ENCODE data around the gene ZDHHC11. TPM values are rescaled to one million over a fixed set of nuclear protein-coding genes. Genes with fewer than 3 reads are reported as not detected.
A peak's percentile ranks its signal among the peaks of the same experiment; 100 is the strongest.
"Not testable (repeated sequence)": the region's sequence is repeated elsewhere in the genome, so short reads cannot be mapped to it uniquely, and the experiment has no call there.

ZDHHC11 gene
- total and polyA plus RNA-seq, 2 of the 4 experiments (the other 2 are of a cell fraction) = 0.36 to 1.6 TPM

DNA sequence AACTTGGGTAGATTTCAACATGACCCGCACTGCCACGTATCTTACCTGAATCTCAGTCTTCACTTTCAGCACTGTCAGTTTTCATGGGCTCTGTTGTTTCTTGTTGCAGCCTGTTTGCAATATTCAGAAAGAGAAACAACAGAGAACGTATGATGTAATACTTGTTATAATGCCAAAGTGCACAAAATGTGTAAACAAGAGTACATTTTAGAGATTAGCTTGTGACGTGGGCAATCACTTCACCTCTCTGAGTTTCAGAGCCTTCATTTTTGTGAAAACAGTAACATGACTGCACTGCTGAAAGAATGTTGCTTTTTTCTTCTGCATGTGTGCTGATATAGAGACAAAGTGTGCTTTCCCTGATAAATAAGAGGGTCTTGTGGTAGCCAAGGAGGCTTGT is 49.7 kb downstream of the ZDHHC11 start:
- POLR2A ChIA-PET (ENCODE audit: unreplicated experiment); H3K9me1 ChIP-seq (ENCODE audit: insufficient read depth, low read length); H3K4ac ChIP-seq (ENCODE audit: low read depth, low read length); CTCF ChIA-PET; H3K23ac ChIP-seq (ENCODE audit: low read depth, low read length); H3K9ac ChIP-seq (ENCODE audit: low read depth, low read length); H3K4me2 ChIP-seq (ENCODE audit: low read depth, low read length); H4K8ac ChIP-seq (ENCODE audit: low read depth in 2 of 2, low read length in 2 of 2); H3K27me3 ChIP-seq (ENCODE audit: control insufficient read depth, insufficient read depth, low read length); H3K36me3 ChIP-seq (ENCODE audit: control insufficient read depth, insufficient read depth, low read length); H3K9me3 ChIP-seq (ENCODE audit: control insufficient read depth, insufficient read depth, low read length); H3K18ac ChIP-seq (ENCODE audit: low read depth, low read length); H3K79me1 ChIP-seq (ENCODE audit: low read depth in 1 of 2, low read length in 2 of 2); H4K5ac ChIP-seq (ENCODE audit: low read depth, low read length); H3K27ac ChIP-seq (ENCODE audit: insufficient read depth, low read length); DNase-seq; H2BK120ac ChIP-seq (ENCODE audit: low read depth, low read length); H2BK20ac ChIP-seq (ENCODE audit: low read depth, low read length); H3K14ac ChIP-seq (replicated peaks; ENCODE audit: low read depth, low read length); H2BK5ac ChIP-seq (ENCODE audit: low read depth, low read length, poor library complexity, severe bottlenecking); H3K4me3 ChIP-seq (ENCODE audit: insufficient read depth, low read depth, low read length); H4K91ac ChIP-seq (ENCODE audit: insufficient read depth, low read depth, low read length); H4K20me1 ChIP-seq (ENCODE audit: insufficient read depth, low read length); BruUV-seq (replicated peaks); H2BK15ac ChIP-seq (ENCODE audit: low read depth, low read length); H3K56ac ChIP-seq (ENCODE audit: extremely low read depth, insufficient read depth, low read length); in situ Hi-C loops (cut with MboI; ENCODE audit: low sequenced_read_pairs); dilution Hi-C loops (cut with HindIII; ENCODE audit: low sequenced_read_pairs, unreplicated experiment); H2AFZ ChIP-seq (replicated peaks; ENCODE audit: low read length, poor library complexity); H3K4me1 ChIP-seq (ENCODE audit: control insufficient read depth, insufficient read depth, low read length); H2AK9ac ChIP-seq (replicated peaks; ENCODE audit: low read depth, low read length, poor library complexity); H2AK5ac ChIP-seq (ENCODE audit: low read depth, low read length); intact Hi-C loops (cut with micrococcal nuclease): not testable (repeated sequence)
- peak; percentile 40 for ATAC-seq (ENCODE audit: low read depth)
- TF ChIP-seq CEBPB (IDR thresholded peaks at IDR 0.05; ENCODE audit: low read depth, low read length) = 0 out of 2 replicates have a peak, but pooled peaks have one; percentile 9
- no CpG with 5 or more reads among the region's 4 CpGs for WGBS, 2 experiments (ENCODE audit: extremely low coverage in 2 of 2, insufficient read length in 1 of 2)

DNA sequence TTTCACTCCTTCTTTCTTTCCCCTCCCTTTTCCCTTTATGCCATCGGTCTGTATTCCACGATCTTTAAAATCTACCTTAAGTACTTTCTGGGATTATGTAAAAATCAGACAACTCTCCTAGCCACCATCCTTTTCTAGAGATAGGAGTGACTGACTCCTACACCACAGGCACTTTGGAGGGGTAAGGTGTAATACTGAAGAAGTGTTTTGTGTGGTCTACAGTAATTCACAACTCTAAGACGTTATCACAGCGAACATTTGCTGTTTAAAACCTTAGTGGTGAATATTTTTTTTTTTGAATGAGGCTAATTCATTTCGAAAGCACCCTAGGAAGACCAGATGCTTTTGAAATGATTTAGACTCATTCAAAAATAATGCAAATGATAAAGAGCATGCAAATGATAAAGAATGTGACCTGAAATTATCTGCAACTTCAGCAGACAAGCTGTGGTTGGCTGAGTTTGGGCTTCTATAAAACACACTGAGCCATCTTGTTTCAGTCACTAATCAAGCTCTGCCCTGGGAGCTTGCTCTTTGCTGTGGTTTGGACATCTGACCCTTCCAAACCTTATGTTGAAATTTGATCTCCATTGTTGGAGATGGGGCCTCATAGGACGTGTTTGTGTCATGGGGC is 52.2 kb downstream of the ZDHHC11 start:
- H3K4me3 ChIP-seq (ENCODE audit: insufficient read depth, low read depth, low read length); H3K4me1 ChIP-seq (ENCODE audit: control insufficient read depth, insufficient read depth, low read length); H3K9me3 ChIP-seq (ENCODE audit: control insufficient read depth, insufficient read depth, low read length); H4K5ac ChIP-seq (ENCODE audit: low read depth, low read length); H3K4me2 ChIP-seq (ENCODE audit: low read depth, low read length); H4K8ac ChIP-seq (ENCODE audit: low read depth in 2 of 2, low read length in 2 of 2); H4K91ac ChIP-seq (ENCODE audit: insufficient read depth, low read depth, low read length); H3K14ac ChIP-seq (replicated peaks; ENCODE audit: low read depth, low read length); CTCF ChIA-PET; H3K9me1 ChIP-seq (ENCODE audit: insufficient read depth, low read length); H2BK120ac ChIP-seq (ENCODE audit: low read depth, low read length); H2AK5ac ChIP-seq (ENCODE audit: low read depth, low read length); dilution Hi-C loops (cut with HindIII; ENCODE audit: low sequenced_read_pairs, unreplicated experiment); H2BK20ac ChIP-seq (ENCODE audit: low read depth, low read length); BruUV-seq (replicated peaks); H4K20me1 ChIP-seq (ENCODE audit: insufficient read depth, low read length); H3K56ac ChIP-seq (ENCODE audit: extremely low read depth, insufficient read depth, low read length); H2AK9ac ChIP-seq (replicated peaks; ENCODE audit: low read depth, low read length, poor library complexity); H3K18ac ChIP-seq (ENCODE audit: low read depth, low read length); H2AFZ ChIP-seq (replicated peaks; ENCODE audit: low read length, poor library complexity); H3K27ac ChIP-seq (ENCODE audit: insufficient read depth, low read length); H3K36me3 ChIP-seq (ENCODE audit: control insufficient read depth, insufficient read depth, low read length); H3K23ac ChIP-seq (ENCODE audit: low read depth, low read length); H3K27me3 ChIP-seq (ENCODE audit: control insufficient read depth, insufficient read depth, low read length); POLR2A ChIA-PET (ENCODE audit: unreplicated experiment); H2BK15ac ChIP-seq (ENCODE audit: low read depth, low read length); H3K79me1 ChIP-seq (ENCODE audit: low read depth in 1 of 2, low read length in 2 of 2); H3K9ac ChIP-seq (ENCODE audit: low read depth, low read length); ATAC-seq (ENCODE audit: low read depth); DNase-seq; H2BK5ac ChIP-seq (ENCODE audit: low read depth, low read length, poor library complexity, severe bottlenecking); in situ Hi-C loops (cut with MboI; ENCODE audit: low sequenced_read_pairs); H3K4ac ChIP-seq (ENCODE audit: low read depth, low read length): not testable (repeated sequence)
- WGBS, 2 experiments (ENCODE audit: extremely low coverage in 2 of 2, insufficient read length in 1 of 2) = no CpG with 5 or more reads among the region's 6 CpGs
- intact Hi-C loops (cut with micrococcal nuclease) = loop anchor here (5.0 kb wide), 1 partner anchor 86 kb away; no protein-coding TSS in a partner anchor
